GDM1 (cell line): ENCODE data around the gene ZNF503.
"Not testable (repeated sequence)": the region's sequence is repeated elsewhere in the genome, so short reads cannot be mapped to it uniquely, and the experiment has no call there.

Source experiments
- DNase-seq: peaks from one replicate; lab custom pipeline; 2025; lab: John Stamatoyannopoulos, UW

Gene ZNF503

DNA sequence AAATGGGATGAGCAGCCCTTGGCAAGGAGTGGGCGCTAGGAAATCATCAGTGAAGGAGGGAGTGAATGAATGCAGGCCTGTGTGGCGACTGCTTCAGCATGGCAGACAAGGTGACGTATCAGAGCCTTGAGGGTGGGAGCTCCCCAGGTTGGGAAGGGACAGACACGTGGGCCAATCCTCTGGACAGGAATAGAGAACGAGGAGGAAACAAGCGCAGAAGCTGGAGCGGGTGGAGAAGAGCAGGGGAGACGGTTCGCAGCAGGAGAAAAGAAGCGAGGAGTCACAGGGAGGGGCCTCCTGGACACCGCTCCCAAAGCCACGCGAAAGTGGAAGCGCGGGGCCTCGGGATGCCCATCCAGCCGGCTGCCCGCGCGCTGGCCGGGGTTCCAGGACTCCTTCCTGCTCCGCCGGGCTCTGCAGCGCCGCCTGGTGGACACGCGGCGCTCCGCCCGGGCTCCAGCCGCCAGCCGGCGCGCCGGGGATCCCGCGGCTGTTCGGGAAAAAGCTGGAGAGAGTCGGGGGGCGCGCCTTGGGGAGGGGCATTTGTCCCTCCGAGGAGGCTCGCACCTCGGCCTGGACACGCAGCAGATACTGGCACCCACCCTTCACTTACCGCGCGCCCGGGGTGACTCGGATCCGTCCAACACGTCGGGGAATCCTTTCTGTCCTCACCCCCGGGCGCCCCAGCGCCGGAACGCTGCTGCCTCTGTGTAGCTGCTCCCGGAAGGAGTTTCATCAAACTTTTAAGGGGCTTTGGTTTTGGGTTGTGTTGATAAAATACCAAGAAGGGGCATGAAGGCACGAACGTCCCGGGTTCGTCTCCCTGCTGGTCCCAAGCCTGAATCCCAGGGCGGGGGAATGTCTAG, 6.3 kb downstream of the ZNF503 start:
- DNase-seq, result no peak

DNA sequence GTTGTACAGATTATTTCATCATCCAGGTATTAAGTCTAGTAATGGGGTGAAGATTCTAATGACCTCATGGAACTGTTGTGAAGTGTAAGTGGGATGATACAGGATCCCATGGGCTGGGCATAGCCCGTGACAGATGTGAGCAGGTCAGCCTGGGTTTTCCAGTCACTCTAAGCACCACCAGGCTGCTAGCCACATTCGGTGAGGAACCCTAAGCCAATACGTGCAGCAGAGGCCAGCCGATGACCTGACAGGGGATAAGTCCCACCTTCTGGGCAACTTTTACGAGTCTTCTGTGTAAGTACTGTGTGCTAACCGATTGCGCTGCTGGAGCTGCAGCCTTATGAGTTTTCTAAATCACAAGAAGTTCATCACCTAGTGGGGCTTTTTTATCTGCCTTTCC, 7.3 kb downstream of the ZNF503 start:
- no peak for DNase-seq

DNA sequence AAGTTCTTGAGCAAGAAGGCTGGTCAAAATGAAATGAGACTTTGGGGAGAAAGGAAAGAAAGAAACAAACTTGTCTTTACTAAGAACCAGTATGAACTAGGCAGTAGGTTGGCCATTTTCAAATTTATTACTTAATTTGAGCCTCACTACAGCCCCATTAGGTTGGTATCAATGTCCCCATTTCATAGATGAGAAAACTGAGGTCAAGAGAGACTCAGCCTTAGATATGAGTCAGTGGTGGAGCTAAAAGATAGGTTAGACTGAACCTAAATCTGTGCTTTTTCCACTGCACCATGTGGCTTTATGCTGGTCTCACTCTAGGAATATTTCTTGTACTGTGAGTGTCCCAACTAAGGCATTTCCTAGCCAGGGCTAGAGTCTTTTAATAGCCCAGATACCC, 8.8 kb downstream of the ZNF503 start:
- DNase-seq, result no peak

DNA sequence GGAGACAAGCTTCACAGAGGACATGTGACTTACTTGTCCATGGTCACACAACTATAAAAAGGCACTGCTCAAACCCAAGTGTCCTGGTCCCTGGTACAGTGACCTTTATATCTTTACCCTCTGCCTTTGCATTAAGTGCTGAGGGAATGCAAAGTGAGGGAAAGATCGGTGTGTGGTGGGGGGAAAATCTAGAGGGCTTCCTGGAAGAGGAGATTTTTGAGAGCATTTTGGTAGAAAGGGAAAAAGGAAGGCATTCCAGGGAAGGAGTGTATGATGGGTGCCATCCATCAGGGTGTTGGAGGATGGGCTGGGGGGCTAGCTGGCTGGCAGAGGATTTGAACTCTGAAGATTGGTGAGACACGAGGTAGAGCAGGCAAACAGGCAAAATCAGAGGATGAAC, 9.3 kb downstream of the ZNF503 start:
- no peak for DNase-seq

DNA sequence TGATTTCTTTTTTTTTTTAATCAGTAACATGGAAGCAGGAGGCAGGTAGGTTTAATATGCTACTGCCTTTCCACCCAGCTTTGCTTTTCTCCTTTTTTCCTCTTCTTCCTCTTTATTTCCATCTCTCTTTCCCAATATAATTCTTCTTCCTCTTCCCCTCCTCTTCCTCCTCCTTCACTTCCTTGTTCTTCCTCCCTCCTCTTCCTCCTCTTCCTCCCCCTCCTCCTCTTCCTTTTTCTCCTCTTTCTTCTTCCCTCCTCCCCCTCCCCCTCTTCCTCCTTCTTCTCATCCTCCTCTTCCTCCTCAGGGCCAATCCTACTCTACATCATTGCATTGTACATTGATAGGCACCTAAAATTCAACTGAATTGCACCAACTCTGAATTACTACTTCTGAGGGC, 11.4 kb downstream of the ZNF503 start:
- no peak for DNase-seq

DNA sequence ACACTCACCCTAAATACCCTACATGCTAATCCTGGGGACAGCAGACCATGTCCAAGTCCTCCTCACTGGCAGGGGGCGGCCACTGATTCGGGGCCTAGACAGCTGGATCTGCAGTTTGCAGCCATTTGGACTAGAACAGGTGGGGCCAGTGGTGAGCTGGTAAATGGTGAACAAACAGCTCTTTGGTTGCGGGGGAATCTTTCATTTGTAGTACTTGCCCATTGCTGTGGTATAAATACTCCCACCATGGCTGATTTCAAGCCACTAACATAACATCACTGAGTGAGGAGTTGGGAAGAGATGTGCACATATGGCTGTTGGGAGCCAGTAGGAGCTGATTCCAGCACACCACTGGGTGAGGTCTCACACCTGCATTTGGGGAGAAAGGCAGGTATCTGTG, 13.5 kb downstream of the ZNF503 start:
- DNase-seq, result no peak

DNA sequence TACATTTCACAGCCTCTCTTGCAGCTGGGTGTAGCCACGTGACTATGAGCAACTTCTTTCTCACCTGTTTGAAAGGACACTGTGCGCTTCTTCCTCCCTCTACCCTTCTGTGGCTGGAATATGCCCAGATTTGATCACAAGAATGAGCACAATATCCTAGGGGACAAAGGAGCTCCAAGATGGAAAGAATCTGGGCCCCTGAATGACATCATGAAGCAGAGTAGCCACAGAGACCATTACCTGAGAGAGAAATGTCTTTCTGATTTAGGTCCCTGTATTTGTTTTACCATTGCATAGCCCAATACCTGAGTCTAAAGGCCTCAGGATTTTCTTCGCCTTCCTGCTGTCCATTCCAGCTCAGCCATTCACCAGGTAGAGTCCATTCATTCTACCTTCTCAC, 15.4 kb downstream of the ZNF503 start:
- no peak for DNase-seq

DNA sequence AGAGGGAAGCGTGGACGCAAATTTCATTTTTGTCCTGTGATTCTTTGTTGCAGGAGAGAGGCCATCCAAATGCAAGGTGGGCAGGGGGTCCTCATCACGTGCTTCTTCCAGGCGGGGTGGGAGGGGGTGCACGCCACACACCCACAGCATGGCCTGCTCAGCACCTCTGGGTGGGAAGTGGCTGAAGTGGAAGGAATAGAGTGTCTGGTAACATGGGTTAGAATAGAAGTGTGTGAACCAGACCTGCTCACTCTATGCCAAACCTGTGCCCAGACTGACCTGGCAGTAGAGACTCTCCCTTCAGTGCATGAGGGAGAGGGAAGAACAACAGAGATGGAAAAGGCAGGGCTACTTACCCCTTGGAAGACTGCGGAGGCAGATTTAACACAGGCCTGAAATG, 21.7 kb downstream of the ZNF503 start:
- no peak for DNase-seq

DNA sequence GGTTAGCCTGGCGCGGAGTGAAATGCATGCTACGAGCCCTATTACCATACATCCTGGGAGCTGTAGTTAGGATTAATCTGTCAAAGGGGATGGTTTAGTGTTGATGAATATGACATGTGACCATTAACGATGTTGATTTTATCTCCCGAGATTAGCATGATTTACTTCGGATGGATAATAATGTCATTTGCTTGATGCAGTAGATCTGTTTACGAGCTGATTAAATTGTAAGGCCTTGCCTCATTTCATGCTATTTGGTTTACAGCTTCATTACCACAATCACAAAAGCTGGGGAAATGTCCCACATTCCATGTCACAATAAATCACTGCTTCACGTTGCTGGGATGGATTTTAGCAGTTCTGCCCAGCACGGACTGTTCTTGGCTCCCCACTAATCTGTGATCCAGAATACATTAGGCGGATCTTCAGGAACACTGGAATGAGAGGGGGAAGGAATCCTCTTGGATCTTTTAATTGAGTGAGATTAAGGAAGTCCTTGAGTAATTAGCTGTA, 22.3 kb downstream of the ZNF503 start:
- DNase-seq, result no peak

DNA sequence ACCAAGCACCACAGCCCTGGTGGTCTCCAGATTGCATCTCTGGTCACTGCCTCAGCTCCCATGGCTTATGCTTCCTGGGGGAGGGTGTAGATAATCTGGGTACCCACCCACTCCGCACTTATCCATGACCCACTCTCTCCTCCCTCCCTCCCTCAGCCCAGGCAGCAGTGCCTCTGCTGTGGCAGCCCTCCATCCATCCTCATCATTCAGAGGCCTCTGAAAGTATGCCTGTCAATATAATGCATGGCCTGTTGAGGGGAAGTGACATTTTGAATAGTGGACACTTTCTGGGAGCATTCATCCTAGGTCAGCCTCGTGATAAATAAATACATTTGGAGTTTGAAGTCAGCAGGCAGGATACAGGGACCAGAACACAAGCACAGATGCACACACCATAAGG, 23.2 kb downstream of the ZNF503 start:
- no peak for DNase-seq

DNA sequence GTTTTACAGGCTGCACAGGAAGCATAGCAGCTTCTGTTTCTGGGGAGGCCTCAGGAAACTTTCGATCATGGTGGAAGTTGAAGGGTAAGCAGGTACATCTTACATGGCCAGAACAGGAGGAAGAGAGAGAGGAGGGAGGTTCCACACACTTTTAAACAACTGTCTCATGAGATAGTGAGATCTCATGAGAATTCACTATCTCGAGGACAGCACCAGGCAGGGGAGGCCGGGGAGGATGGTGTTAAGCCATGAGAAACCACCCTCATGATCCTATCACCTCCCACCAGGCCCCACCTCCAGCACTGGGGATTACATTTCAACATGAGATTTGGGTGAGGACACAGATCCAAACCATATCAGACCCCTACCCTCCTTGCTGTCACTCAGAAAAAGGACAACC, 23.7 kb downstream of the ZNF503 start:
- no peak for DNase-seq

DNA sequence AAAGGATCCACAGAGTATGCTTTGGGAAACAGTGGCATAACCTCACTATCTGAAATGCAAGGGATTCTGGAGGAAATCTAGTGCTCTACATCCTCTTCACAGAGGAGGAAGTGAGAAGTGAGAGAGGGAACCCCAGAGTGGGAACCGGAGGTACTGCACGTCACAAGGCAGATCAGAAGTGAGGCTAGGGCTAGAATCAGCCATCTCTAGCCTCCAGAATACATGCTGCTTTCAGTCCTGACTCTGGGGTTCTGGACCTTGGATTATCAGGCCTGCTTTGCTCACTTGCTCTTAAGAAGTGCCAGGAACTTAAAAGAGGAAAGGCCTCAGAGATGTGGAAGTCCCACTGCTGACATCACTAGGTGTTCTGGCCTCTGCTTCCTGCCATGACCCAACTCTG, 25.7 kb downstream of the ZNF503 start:
- DNase-seq, result no peak

DNA sequence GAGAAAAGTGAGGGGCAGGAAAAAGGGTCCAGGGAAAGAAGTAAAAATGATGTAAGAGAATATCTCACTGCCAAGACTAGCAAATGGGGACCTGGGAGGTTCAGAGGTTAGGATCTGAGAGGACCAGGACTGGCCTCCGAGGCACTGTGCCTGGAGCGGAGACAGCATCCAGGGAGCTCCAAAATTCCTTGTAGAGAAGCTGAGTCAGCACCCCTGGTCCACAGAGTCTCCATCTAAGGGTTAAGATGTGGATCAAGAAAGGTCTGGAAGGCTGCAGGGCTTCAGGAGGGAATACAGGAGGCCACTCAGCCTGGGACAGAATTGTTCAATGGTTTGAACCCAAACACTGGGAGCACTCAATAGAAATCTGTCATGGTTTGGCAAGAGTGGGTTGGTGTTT, 30.6 kb downstream of the ZNF503 start:
- DNase-seq, result no peak

DNA sequence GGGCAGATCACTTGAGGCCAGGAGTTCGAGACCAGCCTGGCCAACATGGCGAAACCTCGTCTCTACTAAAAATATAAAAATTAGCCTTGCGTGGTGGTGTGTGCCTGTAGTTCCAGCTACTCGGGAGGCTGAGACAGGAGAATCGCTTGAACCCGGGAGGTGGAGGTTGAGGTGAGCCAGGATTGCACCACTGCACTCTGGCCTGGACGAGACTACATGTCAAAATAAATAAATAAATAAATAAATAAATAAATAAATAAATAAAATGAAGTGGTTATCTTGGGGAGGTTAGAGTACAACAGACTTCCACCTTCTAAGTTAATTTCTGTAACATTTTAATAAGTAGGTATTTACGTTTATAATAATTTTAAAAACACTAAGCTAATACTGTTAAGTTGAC, 31.7 kb downstream of the ZNF503 start:
- not testable (repeated sequence) for DNase-seq

DNA sequence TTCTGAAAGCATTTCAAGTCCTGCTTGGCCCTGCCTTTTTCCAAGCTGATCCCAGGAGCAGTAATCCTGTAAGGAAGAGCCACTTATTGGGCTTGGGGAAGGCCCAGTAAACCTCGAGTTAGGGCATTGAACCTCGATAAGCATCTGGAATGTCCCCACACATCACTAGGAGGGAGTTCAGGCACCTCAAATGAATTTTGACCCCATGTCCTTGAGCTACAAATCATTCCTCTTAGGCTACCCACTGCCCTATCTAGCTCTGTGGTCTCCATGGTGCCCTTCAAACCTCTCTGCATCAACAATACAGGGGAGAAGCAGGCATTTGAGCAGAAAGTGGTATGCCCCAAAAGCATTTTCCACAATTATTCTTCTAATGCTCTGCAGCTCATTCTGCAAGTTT, 33.7 kb downstream of the ZNF503 start:
- no peak for DNase-seq

DNA sequence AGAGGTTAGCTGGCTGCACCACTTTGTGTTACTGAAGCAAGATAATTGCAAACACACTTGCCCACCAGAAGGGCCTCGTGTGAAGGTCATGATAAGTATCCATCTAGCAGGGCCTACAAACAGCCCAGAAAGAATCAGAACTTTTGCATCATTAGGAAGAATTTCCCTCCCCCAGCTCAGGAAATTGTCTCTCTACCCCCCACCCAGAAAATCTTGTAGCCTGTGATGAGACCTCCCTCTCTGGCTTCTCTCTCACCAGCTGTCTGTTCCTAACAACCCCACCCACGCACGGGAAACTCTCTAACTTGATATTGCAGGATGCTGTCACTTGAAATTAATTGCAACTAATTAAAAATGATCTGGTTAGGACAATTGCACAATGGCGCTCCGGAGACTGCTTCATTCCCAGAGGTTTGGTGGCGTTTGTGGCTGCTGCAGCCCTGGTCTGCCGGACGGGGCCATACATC, 34.5 kb downstream of the ZNF503 start:
- no peak for DNase-seq

DNA sequence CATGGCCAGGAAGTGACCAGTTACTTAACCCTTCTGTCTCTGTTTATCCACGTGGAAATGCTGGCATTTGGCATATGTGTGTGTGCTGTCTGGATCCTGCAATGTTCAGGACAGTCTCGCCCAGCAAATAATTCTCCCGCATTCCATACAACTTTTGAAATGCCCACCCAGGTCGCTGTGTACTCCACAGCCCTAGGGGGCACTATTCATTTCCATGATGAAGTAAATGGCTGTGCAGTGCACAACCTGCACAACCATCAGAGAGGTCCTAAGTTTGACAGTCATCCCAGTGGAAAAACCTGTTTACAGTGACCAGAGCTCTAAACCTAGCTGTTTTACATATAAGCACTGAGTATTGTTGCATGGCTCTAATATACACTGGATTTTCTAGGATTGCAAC, 38.1 kb downstream of the ZNF503 start:
- DNase-seq, result no peak

DNA sequence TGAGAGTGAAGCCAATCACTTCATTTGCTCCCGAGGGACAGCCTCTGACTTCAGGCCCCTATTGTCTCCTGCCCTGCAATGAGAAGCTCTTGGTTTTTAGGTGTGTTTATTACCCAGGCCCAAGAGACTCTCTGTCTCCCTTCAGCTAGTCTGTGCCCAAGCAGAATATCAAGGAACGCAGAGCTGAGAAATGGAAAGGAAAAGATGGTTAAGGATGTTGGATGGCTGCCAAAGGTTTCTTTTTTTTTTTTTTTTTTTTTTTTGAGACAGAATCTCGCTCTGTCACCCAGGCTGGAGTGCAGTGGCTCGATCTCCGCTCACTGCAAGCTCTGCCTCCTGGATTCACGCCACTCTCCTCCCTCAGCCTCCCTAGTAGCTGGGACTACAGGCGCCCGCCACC, 41.7 kb downstream of the ZNF503 start:
- DNase-seq, result not testable (repeated sequence)

DNA sequence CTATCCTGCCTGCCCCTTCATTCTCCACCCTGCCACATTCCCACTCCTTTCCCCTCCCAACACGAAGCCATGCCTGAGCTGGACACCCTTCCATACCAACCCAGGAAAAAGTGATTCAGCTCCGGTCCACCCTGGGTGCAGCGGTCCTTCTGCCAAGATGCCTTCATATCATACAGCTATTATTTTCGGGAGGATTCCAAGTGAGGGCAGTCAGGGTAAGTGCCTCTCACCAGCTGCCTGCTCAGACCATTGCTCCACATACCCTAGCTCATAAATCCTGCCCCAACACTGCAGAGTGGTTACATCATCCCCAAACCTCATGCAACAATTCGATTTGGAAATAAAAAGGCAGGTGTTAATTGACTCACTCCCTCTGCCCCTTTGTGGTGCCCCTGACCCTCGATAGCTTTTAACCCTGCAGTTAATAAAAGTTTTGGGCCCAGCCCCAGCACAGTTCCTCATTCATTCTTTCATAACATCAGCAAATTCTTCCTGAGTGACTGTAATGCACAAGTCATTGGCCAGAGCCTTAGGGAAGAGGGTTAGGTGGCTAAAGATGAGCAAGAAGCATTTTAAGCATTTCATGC, 42.6 kb downstream of the ZNF503 start:
- DNase-seq, result no peak

DNA sequence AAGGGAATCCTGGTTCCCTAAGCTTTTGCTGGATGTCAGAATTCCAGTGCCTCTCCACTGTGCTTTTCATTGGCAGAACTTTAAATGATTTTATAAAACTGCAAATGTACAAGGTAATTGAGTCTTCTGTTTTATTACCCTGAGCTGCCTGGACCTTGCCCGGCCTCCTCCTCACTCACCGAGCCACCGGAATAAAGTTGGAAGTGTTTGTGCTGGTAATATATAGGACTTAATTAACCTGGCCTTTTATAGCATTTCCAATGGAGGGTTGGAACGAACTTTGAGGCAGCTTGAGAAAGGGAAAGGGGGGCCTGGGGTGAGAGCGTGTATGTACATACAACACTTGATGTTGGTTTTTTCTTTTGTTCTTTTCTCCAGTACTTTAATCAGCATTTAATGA, 43.4 kb downstream of the ZNF503 start:
- DNase-seq, result no peak

DNA sequence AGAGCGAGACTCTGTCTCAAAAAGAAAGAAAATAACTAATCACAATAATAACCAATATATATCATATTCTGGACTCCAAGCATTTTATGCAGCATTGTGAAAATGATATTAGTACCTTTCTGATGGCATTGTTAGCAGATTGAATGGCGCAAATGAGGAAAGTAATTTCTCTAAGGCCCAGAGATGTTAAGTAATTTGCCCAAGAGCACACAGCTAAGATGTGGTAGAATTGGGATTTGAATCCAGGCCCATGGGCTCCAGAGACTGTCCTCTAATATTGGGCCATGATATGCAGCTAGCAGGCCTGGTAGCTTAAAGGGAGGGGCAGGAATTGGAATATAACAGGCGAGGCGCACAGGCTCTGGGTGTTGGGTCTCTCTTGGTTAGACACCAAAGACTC, 44.1 kb downstream of the ZNF503 start:
- no peak for DNase-seq

DNA sequence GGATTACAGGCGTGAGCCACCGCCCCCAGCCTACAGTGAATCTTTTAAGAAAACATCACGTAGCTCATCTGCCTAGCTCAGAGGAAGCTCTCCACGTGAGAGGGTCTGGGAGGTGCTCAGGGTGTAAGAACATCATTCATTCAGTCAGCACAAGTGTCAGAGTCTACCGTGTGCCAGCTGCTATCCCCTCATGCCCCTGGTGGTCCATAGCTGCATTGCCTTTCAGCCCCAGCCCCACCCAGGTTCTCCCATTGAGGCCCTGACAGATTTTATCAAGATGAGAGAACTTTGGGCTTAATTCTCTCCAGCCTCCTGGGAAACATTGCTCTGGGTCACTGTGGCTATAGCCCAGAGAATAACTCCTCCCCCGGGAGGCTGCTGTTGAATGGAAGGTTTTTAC, 45.1 kb downstream of the ZNF503 start:
- DNase-seq, result no peak

DNA sequence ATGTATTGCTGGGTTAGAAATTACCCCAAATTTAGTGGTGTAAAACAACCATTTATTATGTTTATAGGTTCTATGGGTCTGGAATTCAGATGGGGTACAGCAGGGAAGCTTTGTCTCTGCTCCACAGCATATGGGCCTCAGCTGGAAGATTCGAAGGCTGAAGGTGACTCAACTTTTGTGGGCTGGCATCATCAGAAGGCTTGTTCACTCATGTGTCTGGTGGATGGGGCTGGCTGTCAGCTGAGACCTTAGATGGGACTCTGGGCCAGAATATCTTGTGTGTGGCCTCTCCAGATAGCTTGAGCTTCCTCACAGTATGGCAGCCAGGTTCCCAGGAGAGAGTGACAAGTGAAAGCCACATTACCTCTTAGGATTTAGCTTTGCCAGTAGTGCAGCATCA, 45.9 kb downstream of the ZNF503 start:
- DNase-seq, result no peak

DNA sequence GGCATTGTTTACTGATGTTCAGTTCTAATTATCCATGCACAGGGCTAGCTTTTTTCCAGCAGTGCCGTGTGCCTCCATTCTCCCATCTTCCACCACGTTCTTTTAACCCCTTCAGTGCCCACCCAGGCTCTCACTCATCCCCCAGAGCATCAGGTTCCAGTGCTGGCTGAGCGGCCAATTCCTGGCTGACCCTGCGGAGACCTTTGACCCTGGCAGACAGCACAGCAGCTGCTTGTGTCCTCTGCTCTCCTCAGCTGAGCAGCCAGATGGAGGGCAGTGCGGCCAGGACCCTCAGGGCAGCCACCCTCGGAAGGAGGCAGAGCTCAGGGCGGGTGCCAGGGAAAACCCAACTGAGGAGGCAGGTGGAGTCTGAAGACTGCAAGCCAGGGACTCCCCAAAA, 48.4 kb downstream of the ZNF503 start:
- no peak for DNase-seq
